ENCODE measurements around the gene ATP5F1E. TPM values are rescaled to one million over a fixed set of nuclear protein-coding genes. Genes with fewer than 3 reads are reported as not detected.
A peak's percentile ranks its signal among the peaks of the same experiment; 100 is the strongest.
"Not testable (repeated sequence)": the region's sequence is repeated elsewhere in the genome, so short reads cannot be mapped to it uniquely, and the experiment has no call there.

Gene ATP5F1E
- total RNA-seq, 2 donors from 2014 or later: 58.3 to 74.7 TPM

GRCh38 chr20:59044796-59045195, 12.7 kb upstream of the ATP5F1E start:
- intact Hi-C loops (cut with DNase I): no loop called here

GRCh38 chr20:59044295-59044694, 12.2 kb upstream of the ATP5F1E start:
- DNase-seq (ENCODE audit: low spot score): no peak
- intact Hi-C loops (cut with DNase I): no loop called here

More at GRCh38 chr20:59044796-59045195, 12.7 kb upstream of the ATP5F1E start:
- no peak for DNase-seq (ENCODE audit: low spot score)

GRCh38 chr20:59043698-59044097, 11.6 kb upstream of the ATP5F1E start:
- intact Hi-C loops (cut with DNase I): no loop called here

GRCh38 chr20:59042796-59043631, 10.9 kb upstream of the ATP5F1E start:
- intact Hi-C loops (cut with DNase I): no loop called here
- peak; percentile 99 for DNase-seq (ENCODE audit: low spot score)

More at GRCh38 chr20:59043698-59044097, 11.6 kb upstream of the ATP5F1E start:
- DNase-seq (ENCODE audit: low spot score): no peak

- no peak for DNase-seq (ENCODE audit: low spot score)
- intact Hi-C loops (cut with DNase I): no loop called here
Observed at GRCh38 chr20:59042151-59042795, 10.1 kb upstream of the ATP5F1E start, which contains the start of gene PRELID3B. Gene PRELID3B, minus strand, starts transcription at chr20:59042786. Its CDS starts 56 bp downstream, at chr20:59042730.

GRCh38 chr20:59041487-59041886, 9.4 kb upstream of the ATP5F1E start:
- intact Hi-C loops (cut with DNase I); DNase-seq (ENCODE audit: low spot score): not testable (repeated sequence)

- no peak for DNase-seq (ENCODE audit: low spot score)
- intact Hi-C loops (cut with DNase I): no loop called here
Observed at GRCh38 chr20:59040667-59041066, 8.5 kb upstream of the ATP5F1E start.

- intact Hi-C loops (cut with DNase I): no loop called here
- DNase-seq (ENCODE audit: low spot score): no peak
Observed at GRCh38 chr20:59039233-59039632, 7.1 kb upstream of the ATP5F1E start.

GRCh38 chr20:59037386-59037785, 5.3 kb upstream of the ATP5F1E start:
- DNase-seq (ENCODE audit: low spot score): no peak
- intact Hi-C loops (cut with DNase I): no loop called here

- no peak for DNase-seq (ENCODE audit: low spot score)
- intact Hi-C loops (cut with DNase I): no loop called here
Observed at GRCh38 chr20:59035381-59035780, 3.2 kb upstream of the ATP5F1E start.

GRCh38 chr20:59033616-59034165, 1.6 kb upstream of the ATP5F1E start:
- DNase-seq (ENCODE audit: low spot score): no peak
- intact Hi-C loops (cut with DNase I): no loop called here

GRCh38 chr20:59033093-59033492, 958 bp upstream of the ATP5F1E start:
- intact Hi-C loops (cut with DNase I): no loop called here
- DNase-seq (ENCODE audit: low spot score): no peak

GRCh38 chr20:59032713-59033059, 551 bp upstream of the ATP5F1E start:
- intact Hi-C loops (cut with DNase I): no loop called here
- DNase-seq (ENCODE audit: low spot score): no peak

- no peak for DNase-seq (ENCODE audit: low spot score)
- intact Hi-C loops (cut with DNase I): no loop called here
Observed at GRCh38 chr20:59031564-59032022, 542 bp downstream of the ATP5F1E start.

GRCh38 chr20:59030911-59031563, 1.1 kb downstream of the ATP5F1E start:
- intact Hi-C loops (cut with DNase I): no loop called here
- DNase-seq (ENCODE audit: low spot score): no peak

GRCh38 chr20:59028812-59029211, 3.3 kb downstream of the ATP5F1E start:
- DNase-seq (ENCODE audit: low spot score): no peak
- intact Hi-C loops (cut with DNase I): no loop called here

GRCh38 chr20:59027741-59028320, 4.3 kb downstream of the ATP5F1E start:
- no peak for DNase-seq (ENCODE audit: low spot score)
- intact Hi-C loops (cut with DNase I): no loop called here

- intact Hi-C loops (cut with DNase I): no loop called here
- DNase-seq (ENCODE audit: low spot score): no peak
Observed at GRCh38 chr20:59026904-59027740, 5.0 kb downstream of the ATP5F1E start.

GRCh38 chr20:59025511-59025910, 6.6 kb downstream of the ATP5F1E start:
- no peak for DNase-seq (ENCODE audit: low spot score)
- intact Hi-C loops (cut with DNase I): no loop called here

Measured in posterior vena cava (tissue), 2 donors.